ENCODE data around the gene MBOAT7. TPM values are rescaled to one million over a fixed set of nuclear protein-coding genes. Genes with fewer than 3 reads are reported as not detected.
"Not testable (repeated sequence)": the region's sequence is repeated elsewhere in the genome, so short reads cannot be mapped to it uniquely, and the experiment has no call there.

The MBOAT7 gene
- polyA plus RNA-seq, 1 of the 3 experiments (the other 2 are of a cell fraction), result 80.8 TPM

DNA sequence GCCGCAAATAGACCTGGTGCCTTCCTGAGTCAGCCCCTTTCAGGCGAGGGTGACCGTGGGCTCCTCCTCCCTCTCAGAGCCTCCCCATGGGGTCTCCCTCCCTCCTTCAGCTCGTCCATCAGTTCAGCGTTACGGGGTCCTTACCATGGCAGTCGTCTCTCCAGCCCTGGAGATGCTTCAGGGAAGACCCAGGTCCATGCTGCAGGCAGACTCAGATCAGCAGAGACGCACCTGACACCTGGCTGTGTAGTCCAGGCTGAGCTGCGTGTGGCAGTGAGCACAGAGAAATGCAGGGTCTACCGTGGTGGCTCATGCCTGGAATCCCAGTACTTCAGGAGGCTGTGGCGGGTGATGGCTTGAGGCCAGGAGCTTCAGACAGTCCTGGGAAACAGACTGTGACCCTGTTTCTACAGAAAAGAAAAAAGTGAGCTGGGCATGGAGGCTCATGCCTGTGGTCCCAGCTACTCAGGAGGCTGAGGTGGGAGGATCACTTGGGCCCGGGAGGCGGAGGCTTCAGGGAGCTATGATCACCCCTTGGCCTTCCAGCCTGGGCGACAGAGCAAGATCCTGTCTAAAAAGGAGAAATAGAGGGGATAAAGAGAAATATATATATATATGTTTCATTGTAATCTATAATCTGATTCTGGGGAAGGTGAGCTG is 34.0 kb upstream of the MBOAT7 start:
- DNase-seq; H3K27ac ChIP-seq (ENCODE audit: low read depth in 2 of 2, low read length in 1 of 2); H3K4me3 ChIP-seq (ENCODE audit: low read depth in 2 of 2, low read length in 1 of 2); H3K36me3 ChIP-seq (replicated peaks in 1 of 2; ENCODE audit: control insufficient read depth in 1 of 2, insufficient read depth in 2 of 2, low read length in 1 of 2); H3F3A ChIP-seq (replicated peaks; ENCODE audit: insufficient read depth); H4K20me1 ChIP-seq (ENCODE audit: insufficient read depth); H3K9me2 ChIP-seq; H3K9ac ChIP-seq; H3K79me2 ChIP-seq (ENCODE audit: insufficient read depth); H2AFZ ChIP-seq (ENCODE audit: low read depth); H3K4me2 ChIP-seq; H3K9me3 ChIP-seq; H3K4me1 ChIP-seq (ENCODE audit: control insufficient read depth in 1 of 2, insufficient read depth in 2 of 2, low read depth in 1 of 2, low read length in 1 of 2): not testable (repeated sequence)
- CTCF ChIA-PET, result interaction anchor here (0.6 kb wide), 1 partner anchor 9 kb away, joined by 3 read pairs; no protein-coding TSS in a partner anchor
- 10% methylated on average over 9 of the region's 14 CpGs for WGBS (ENCODE audit: low lambda C conversion rate)
- H3K27me3 ChIP-seq (ENCODE audit: insufficient read depth), result peaks cover 17% of the 10 kb centered on the region; the same call in 1 of the 2 replicates
- POLR2A ChIA-PET, result interaction anchor here (1.2 kb wide), 1 partner anchor 15 kb away, joined by 3 read pairs; no protein-coding TSS in a partner anchor

DNA sequence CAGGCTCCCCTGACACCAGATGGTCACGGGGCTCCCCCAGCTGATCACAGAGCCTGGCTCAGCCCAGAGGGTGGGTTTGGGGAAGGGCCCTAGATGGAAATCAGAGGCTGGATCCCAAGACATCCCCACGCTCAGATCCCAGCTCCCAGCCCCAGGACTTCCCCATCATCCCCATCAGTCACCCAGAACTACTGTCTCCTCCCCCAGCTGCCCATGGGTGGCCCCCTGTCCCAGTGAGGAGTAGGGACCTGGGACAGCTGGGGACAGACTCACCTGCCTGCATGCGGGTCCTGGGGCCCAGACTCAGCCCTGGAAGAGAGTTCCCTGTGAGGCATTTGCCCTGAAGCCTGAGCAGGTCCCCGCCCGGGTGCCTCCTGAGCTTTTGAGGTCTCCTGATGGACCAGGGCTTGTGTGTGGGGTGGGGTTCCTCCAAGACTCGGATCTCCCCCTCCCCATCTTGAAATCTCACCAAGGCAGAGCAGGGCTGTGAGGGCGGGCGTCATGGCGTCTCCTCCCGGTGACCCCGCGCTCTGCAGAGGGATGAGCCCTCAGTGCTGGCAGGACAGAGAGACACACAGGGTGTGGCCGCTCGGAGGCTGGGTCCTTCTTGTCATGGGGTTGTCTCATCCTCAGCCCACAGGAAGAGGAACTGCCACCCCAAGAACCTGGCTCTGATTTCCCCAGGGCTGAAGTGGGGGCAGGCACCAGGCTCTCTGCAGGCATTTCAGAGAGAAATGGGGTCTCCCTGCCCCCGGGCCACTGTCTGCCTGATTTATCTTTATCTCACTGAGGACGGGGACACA is 33.3 kb upstream of the MBOAT7 start, which contains the start of gene LILRB3:
Gene LILRB3 (minus strand): TSS at position 534 of the 803 bp plus-strand sequence. CDS start 31 bp downstream, at position 503.
- DNase-seq; H3K36me3 ChIP-seq (replicated peaks in 1 of 2; ENCODE audit: control insufficient read depth in 1 of 2, insufficient read depth in 2 of 2, low read length in 1 of 2); H2AFZ ChIP-seq (ENCODE audit: low read depth); H3K9ac ChIP-seq; H3K9me2 ChIP-seq; H4K20me1 ChIP-seq (ENCODE audit: insufficient read depth); H3K79me2 ChIP-seq (ENCODE audit: insufficient read depth); H3K4me3 ChIP-seq (ENCODE audit: low read depth in 2 of 2, low read length in 1 of 2); H3K27ac ChIP-seq (ENCODE audit: low read depth in 2 of 2, low read length in 1 of 2); H3K4me1 ChIP-seq (ENCODE audit: control insufficient read depth in 1 of 2, insufficient read depth in 2 of 2, low read depth in 1 of 2, low read length in 1 of 2); H3K4me2 ChIP-seq; H3F3A ChIP-seq (replicated peaks; ENCODE audit: insufficient read depth); CTCF ChIA-PET; H3K9me3 ChIP-seq: not testable (repeated sequence)
- H3K27me3 ChIP-seq (ENCODE audit: insufficient read depth), result peaks cover 17% of the 10 kb centered on the region; the same call in 1 of the 2 replicates
- 21% methylated on average over 6 of the region's 16 CpGs for WGBS (ENCODE audit: low lambda C conversion rate)
- POLR2A ChIA-PET, result interaction anchor here (1.2 kb wide), 1 partner anchor 15 kb away, joined by 3 read pairs; no protein-coding TSS in a partner anchor

DNA sequence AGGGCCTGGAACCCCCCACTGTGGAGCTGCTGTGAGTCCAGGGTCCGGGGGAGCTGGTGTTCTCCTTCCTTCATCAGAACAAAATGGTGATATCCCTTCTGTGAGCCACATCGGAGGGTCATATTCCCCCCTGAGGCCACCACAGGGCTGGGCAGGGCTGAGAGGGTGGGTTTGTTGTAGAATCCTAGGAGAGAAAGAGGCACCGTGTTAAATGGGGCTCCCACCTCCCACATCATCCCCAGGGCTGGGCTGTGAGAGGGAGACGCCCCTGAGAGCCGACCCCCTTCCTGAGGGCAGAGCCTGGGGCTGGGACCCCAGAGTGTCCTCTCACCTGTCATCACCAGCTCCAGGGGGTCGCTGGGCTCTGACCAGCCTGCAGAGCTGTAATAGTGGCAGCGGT is 32.6 kb upstream of the MBOAT7 start:
- H3F3A ChIP-seq (replicated peaks; ENCODE audit: insufficient read depth); H3K4me1 ChIP-seq (ENCODE audit: control insufficient read depth in 1 of 2, insufficient read depth in 2 of 2, low read depth in 1 of 2, low read length in 1 of 2); H3K36me3 ChIP-seq (replicated peaks in 1 of 2; ENCODE audit: control insufficient read depth in 1 of 2, insufficient read depth in 2 of 2, low read length in 1 of 2); H3K4me3 ChIP-seq (ENCODE audit: low read depth in 2 of 2, low read length in 1 of 2); POLR2A ChIA-PET; H3K9me2 ChIP-seq; DNase-seq; CTCF ChIA-PET; H3K4me2 ChIP-seq; H3K27ac ChIP-seq (ENCODE audit: low read depth in 2 of 2, low read length in 1 of 2); H3K79me2 ChIP-seq (ENCODE audit: insufficient read depth); H2AFZ ChIP-seq (ENCODE audit: low read depth); H3K9ac ChIP-seq; H3K9me3 ChIP-seq; H4K20me1 ChIP-seq (ENCODE audit: insufficient read depth): not testable (repeated sequence)
- WGBS (ENCODE audit: low lambda C conversion rate), result 45% methylated on average over 6 of the region's 7 CpGs
- H3K27me3 ChIP-seq (ENCODE audit: insufficient read depth), result peaks cover 17% of the 10 kb centered on the region; the same call in 1 of the 2 replicates

DNA sequence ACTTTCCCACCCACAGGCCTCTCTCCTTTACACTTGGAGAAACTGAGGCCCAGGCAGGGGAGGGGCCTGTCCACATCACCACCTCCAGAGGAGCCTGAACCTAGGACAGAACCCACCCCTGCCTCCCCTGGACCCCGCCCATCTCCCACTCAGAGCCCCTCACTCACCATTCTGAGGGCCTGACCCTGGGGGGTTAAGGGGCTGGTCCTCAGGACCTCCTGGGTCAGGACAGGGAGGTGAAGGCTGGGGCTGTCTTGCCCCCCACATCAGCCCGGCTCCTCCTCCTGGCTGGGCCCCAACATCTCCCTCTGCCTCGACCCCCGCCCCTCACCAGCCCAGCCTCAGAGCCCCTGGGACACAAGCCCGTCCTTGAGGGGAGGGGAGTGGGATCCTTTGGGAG is 30.3 kb upstream of the MBOAT7 start:
- H4K20me1 ChIP-seq (ENCODE audit: insufficient read depth); H3K9me3 ChIP-seq; H2AFZ ChIP-seq (ENCODE audit: low read depth); H3K4me2 ChIP-seq; CTCF ChIA-PET; H3K9me2 ChIP-seq; H3K27ac ChIP-seq (ENCODE audit: low read depth in 2 of 2, low read length in 1 of 2); DNase-seq; H3K4me3 ChIP-seq (ENCODE audit: low read depth in 2 of 2, low read length in 1 of 2); H3F3A ChIP-seq (replicated peaks; ENCODE audit: insufficient read depth); H3K9ac ChIP-seq; H3K4me1 ChIP-seq (ENCODE audit: control insufficient read depth in 1 of 2, insufficient read depth in 2 of 2, low read depth in 1 of 2, low read length in 1 of 2); H3K79me2 ChIP-seq (ENCODE audit: insufficient read depth); POLR2A ChIA-PET; H3K36me3 ChIP-seq (replicated peaks in 1 of 2; ENCODE audit: control insufficient read depth in 1 of 2, insufficient read depth in 2 of 2, low read length in 1 of 2): not testable (repeated sequence)
- peaks cover 17% of the 10 kb centered on the region; the same call in 1 of the 2 replicates for H3K27me3 ChIP-seq (ENCODE audit: insufficient read depth)
- WGBS (ENCODE audit: low lambda C conversion rate), result 77% methylated on average over 3 of the region's 5 CpGs

Measured in SK-N-SH (cell line).